HG02610 (cell line): Measurements from ENCODE around the gene C17orf113.
"Not testable (repeated sequence)": the region's sequence is repeated elsewhere in the genome, so short reads cannot be mapped to it uniquely, and the experiment has no call there.

Source experiments
- ATAC-seq: cut with Tn5 transposase; IDR thresholded peaks from one replicate; pipeline ENCODE4 v1.9.1; 2021; ENCODE audit warnings: mild to moderate bottlenecking, moderate library complexity; ENCODE audit not compliant: unreplicated experiment

The C17orf113 gene

GRCh38 chr17:42042598-42043319 lies 7.6 kb downstream of the C17orf113 start:
- ATAC-seq, result no peak

DNA sequence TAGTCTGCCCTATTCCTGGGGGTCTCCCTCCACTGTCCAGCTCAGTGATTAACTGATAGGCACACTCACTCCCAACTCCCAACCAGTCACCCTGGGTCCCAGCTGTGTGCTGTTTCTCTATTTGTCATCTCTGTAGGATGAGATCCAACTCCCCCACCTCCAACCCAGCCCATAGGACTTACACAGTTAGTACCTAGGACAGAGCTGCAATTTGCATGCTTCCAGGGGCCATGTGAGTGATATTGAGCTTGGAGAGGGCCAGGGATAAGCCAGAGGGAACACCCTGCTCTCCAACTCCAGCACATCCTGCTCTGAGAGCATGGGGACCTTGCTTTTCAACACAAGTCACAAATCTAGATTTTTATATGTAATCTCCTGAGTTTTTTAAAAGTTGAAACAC lies 8.8 kb downstream of the C17orf113 start:
- no peak for ATAC-seq

- no peak for ATAC-seq
These were observed 9.6 kb downstream of the C17orf113 start for GRCh38 chr17:42040818-42041217.

GRCh38 chr17:42039794-42040763 lies 10.3 kb downstream of the C17orf113 start:
- ATAC-seq, result no peak

- ATAC-seq, result no peak
These were observed 12.0 kb downstream of the C17orf113 start for GRCh38 chr17:42038221-42038973.

GRCh38 chr17:42034059-42034458 lies 16.3 kb downstream of the C17orf113 start:
- no peak for ATAC-seq

GRCh38 chr17:42031584-42031983 lies 18.8 kb downstream of the C17orf113 start:
- ATAC-seq, result no peak

DNA sequence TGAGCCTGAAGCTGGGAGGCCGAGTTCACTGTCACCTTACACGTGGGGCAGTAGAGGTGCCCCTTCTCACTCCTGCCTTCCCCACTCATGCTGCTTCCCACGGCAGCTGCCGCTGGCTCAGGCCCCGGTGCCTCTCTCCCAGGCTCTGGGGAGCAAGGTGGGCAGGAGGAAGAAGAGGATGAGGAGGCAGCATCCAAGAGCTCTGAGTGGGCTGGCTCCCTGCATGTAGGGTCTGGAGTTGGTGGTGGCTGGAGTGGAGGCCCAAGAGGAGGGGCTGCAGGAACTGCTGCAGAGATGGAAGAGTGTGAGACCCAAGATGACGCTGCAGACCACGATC lies 21.6 kb downstream of the C17orf113 start:
- ATAC-seq, result no peak

- ATAC-seq, result no peak
These were observed 22.2 kb downstream of the C17orf113 start for GRCh38 chr17:42027961-42028790.

DNA sequence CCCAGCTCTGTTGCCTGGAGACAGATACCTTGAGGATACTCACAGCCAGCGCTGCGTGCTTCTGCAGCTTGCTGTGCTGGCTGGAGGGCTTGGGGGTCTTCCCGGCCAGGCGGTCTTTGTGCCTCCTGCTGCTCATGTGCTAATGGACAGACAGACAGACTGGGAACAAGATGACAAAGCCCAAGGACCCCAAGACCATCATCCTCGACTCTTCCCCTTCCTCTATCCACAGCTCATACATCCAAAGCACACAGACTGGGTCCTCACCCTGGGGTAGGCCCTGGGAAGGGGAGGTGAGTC lies 22.9 kb downstream of the C17orf113 start:
- ATAC-seq, result no peak

GRCh38 chr17:42026857-42027589 lies 23.4 kb downstream of the C17orf113 start:
- no peak for ATAC-seq

DNA sequence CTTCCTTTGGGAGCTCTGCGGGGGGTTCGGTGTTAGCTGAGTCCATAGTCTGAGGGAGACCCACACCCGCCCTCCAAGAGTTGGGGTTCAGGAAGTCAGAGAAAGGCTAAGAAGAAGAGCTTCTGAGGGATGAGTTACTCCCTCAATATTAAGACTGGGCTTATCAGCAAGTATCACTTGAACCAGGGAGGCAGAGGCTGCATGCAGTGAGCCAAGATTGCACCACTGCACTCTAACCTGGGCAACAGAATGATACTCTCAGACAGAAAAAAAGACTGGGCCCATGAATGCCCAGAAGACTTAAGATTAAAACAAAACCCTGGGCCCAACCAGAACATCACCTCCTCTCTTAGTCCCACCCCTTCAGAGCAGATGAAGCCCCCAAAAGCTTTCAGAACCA lies 24.5 kb downstream of the C17orf113 start:
- no peak for ATAC-seq

DNA sequence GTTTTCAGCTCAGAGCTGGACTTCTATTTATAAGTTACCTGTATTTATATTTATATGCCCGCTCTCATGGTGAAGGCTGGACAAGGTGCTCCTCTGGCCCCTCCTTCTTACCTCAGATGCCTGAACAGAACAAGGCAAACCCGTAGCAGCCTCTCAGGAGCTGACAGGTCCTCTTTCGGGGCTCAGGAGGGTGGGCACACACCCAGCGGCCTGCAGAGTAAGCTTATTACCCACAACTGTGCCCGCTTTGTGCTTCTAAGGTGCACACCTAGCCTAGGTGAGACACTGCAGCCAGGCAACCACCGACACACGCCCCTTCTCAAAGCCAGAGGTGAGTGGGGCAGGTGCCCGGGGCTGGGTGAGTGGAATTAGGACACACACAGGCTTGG lies 25.2 kb downstream of the C17orf113 start:
- no peak for ATAC-seq

DNA sequence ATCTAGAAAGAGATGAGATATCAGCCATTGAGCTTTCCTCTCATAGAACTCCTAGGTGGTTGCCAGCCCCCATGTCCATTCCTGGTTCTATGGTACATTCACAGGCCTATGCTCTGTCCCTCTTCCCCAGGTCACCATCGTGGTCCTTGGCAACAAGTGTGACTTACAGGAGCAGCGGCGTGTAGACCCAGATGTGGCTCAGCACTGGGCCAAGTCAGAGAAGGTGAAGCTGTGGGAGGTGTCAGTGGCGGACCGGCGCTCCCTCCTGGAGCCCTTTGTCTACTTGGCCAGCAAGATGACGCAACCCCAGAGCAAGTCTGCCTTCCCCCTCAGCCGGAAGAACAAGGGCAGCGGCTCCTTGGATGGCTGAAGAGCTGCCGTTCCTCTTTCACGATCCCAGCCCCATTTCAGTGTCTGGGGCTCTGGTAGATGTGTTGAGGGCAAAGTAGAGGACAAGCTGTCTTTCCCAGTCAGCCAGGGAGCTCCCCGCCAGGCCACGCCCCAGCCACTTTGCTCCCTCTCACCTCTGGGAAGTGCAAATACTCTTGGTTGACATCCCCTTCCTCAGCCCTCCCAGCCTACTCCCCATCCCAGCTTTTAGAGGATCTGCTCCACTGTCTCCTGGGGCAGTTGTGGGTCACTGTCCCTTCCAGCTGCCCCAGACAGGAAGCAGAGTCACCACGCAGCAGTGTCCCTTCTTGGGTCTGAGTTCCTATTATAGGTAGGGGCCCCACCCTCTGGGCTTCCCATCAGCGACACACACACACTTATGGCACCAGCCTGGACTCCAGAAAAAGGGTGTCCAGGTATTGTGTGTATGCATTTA lies 26.7 kb downstream of the C17orf113 start:
- no peak for ATAC-seq

- not testable (repeated sequence) for ATAC-seq
These were observed 29.6 kb downstream of the C17orf113 start for GRCh38 chr17:42020845-42021244.

- peak; percentile 71 for ATAC-seq
These were observed 30.6 kb downstream of the C17orf113 start, which contains the start of gene NKIRAS2 for GRCh38 chr17:42019509-42020404. NKIRAS2 (plus strand) TSS chr17:42020090; CDS start chr17:42021578, 1,488 bp downstream.

- no peak for ATAC-seq
These were observed 31.4 kb downstream of the C17orf113 start for GRCh38 chr17:42018988-42019387.

- no peak for ATAC-seq
These were observed 32.1 kb downstream of the C17orf113 start for GRCh38 chr17:42018339-42018738.
